Right atrium auricular region (tissue), 2 donors: Measurements from ENCODE around the gene TTPAL. TPM values are rescaled to one million over a fixed set of nuclear protein-coding genes. Genes with fewer than 3 reads are reported as not detected.
"Not testable (repeated sequence)": the region's sequence is repeated elsewhere in the genome, so short reads cannot be mapped to it uniquely, and the experiment has no call there.

ENCODE experiments used
- DNase-seq: peaks from one replicate; pipeline ENCODE4 v3.0.0-alpha.2; 2019; ENCODE audit warnings: low spot score
- H3K27ac ChIP-seq, 2 donors: fragments of 200-600 bp; sonication (generic); 1 replicate in 1 of 2; 2 replicates in 1 of 2; pipeline ENCODE4 v1.5.1; 2016 to 2019
- H3K27me3 ChIP-seq, 2 donors: fragments of 200-600 bp; sonication (generic); one replicate each; pipeline versions ENCODE4 v1.5.1 to v1.6.0; 2017 to 2019
- H3K36me3 ChIP-seq: fragments of 200-600 bp; sonication (generic); one replicate; pipeline ENCODE4 v1.5.1; 2016
- H3K4me1 ChIP-seq, 2 donors: fragments of 200-600 bp; sonication (generic); one replicate each; pipeline versions ENCODE4 v1.5.1 to v1.6.0; 2017 to 2019
- H3K4me3 ChIP-seq, 2 donors: fragments of 200-600 bp; sonication (generic); 1 replicate in 1 of 2; 2 replicates in 1 of 2; pipeline ENCODE4 v1.5.1; 2017 to 2019; ENCODE audit warnings: mild to moderate bottlenecking in 1 of 2, moderate library complexity in 1 of 2
- H3K9me3 ChIP-seq, 2 donors: fragments of 200-600 bp; sonication (generic); one replicate each; pipeline ENCODE4 v1.5.1; 2019
- CTCF ChIP-seq, 2 donors: fragments of 200-600 bp; sonication (generic); IDR thresholded peaks; one replicate each; pipeline ENCODE4 v1.5.1; 2019; ENCODE audit warnings: antibody characterized with exemption in 2 of 2
- total RNA-seq, 2 donors: library from RNA; depleted of rRNA; stranded (reverse); fragments of >200 nt; gene quantifications; one replicate each; pipeline ENCODE4 v1.1.0, GENCODE V29; 2016

TTPAL gene
- total RNA-seq, 2 donors from 2014 or later = 3.6 to 6.0 TPM

- Histone ChIP-seq H3K36me3 (no peaks in the 10 kb centered on the region), H3K4me3 (no peak overlapping the region), H3K4me1 (peaks cover 0 to 5% of the 10 kb centered on the region in 2 donors), H3K27me3 (no peaks in the 10 kb centered on the region), H3K27ac (peak overlapping the region in 1 of 2 donors; percentile 16), H3K9me3 (no peaks in the 10 kb centered on the region)
- DNase-seq = no peak
- no peak for TF ChIP-seq CTCF (IDR thresholded peaks at IDR 0.05)
Measured at GRCh38 chr20:44467289-44467883, 8.3 kb upstream of the TTPAL start.

GRCh38 chr20:44468044-44468782 is 7.5 kb upstream of the TTPAL start:
- Histone ChIP-seq H3K36me3 (no peaks in the 10 kb centered on the region), H3K27me3 (no peaks in the 10 kb centered on the region), H3K4me3 (no peak overlapping the region), H3K4me1 (peaks cover 0 to 5% of the 10 kb centered on the region in 2 donors), H3K9me3 (no peaks in the 10 kb centered on the region), H3K27ac (peak overlapping the region in 1 of 2 donors; percentile 22)
- no peak for TF ChIP-seq CTCF (IDR thresholded peaks at IDR 0.05)
- DNase-seq = no peak

- Histone ChIP-seq H3K4me1 (peaks cover 0 to 7% of the 10 kb centered on the region in 2 donors), H3K36me3 (no peaks in the 10 kb centered on the region), H3K9me3 (no peaks in the 10 kb centered on the region), H3K27me3 (no peaks in the 10 kb centered on the region), H3K4me3 (no peak overlapping the region), H3K27ac (no peak overlapping the region)
- DNase-seq = no peak
- TF ChIP-seq CTCF (IDR thresholded peaks at IDR 0.05) = no peak
Measured at GRCh38 chr20:44470327-44470726, 5.3 kb upstream of the TTPAL start.

- Histone ChIP-seq H3K4me3 (no peak overlapping the region), H3K36me3 (no peaks in the 10 kb centered on the region)
- TF ChIP-seq CTCF (IDR thresholded peaks at IDR 0.05) = peak in 1 of 2 donors; percentile 56
Measured at GRCh38 chr20:44471481-44471882, 4.2 kb upstream of the TTPAL start.

GRCh38 chr20:44472283-44472682 is 3.4 kb upstream of the TTPAL start:
- not testable (repeated sequence) for H3K9me3 ChIP-seq, H3K4me3 ChIP-seq, H3K27me3 ChIP-seq, DNase-seq, H3K36me3 ChIP-seq, H3K27ac ChIP-seq
- peaks cover 0 to 18% of the 10 kb centered on the region in 2 donors for H3K4me1 ChIP-seq

More at GRCh38 chr20:44471481-44471882, 4.2 kb upstream of the TTPAL start:
- DNase-seq = no peak
- Histone ChIP-seq H3K4me1 (peaks cover 0 to 15% of the 10 kb centered on the region in 2 donors), H3K27ac (no peak overlapping the region), H3K9me3 (no peaks in the 10 kb centered on the region), H3K27me3 (no peaks in the 10 kb centered on the region)

GRCh38 chr20:44475372-44475693 is 341 bp upstream of the TTPAL start:
- DNase-seq = no peak
- TF ChIP-seq CTCF (IDR thresholded peaks at IDR 0.05) = no peak
- no peaks in the 10 kb centered on the region for H3K27me3 ChIP-seq

More at GRCh38 chr20:44475372-44475693, 341 bp upstream of the TTPAL start:
- Histone ChIP-seq H3K4me3 (peak overlapping the region; percentile 52 to 63), H3K4me1 (peaks cover 0 to 13% of the 10 kb centered on the region in 2 donors), H3K27ac (peak overlapping the region; percentile 86 to 89), H3K36me3 (peaks cover 6% of the 10 kb centered on the region), H3K9me3 (no peaks in the 10 kb centered on the region)
